Endodermal cell (in vitro differentiated cells): Measurements from ENCODE around the gene SLC9A1. TPM values are rescaled to one million over a fixed set of nuclear protein-coding genes. Genes with fewer than 3 reads are reported as not detected.
A peak's percentile ranks its signal among the peaks of the same experiment; 100 is the strongest.

Source experiments
- DNase-seq: peaks from one replicate; pipeline ENCODE4 v3.0.0-alpha.2; 2017
- H3K27ac ChIP-seq: 2 replicates; pipeline ENCODE4 v1.5.1; 2013; ENCODE audit warnings: mild to moderate bottlenecking, low read depth, low read length, moderate library complexity
- H3K27me3 ChIP-seq: 2 replicates; pipeline ENCODE4 v1.6.1; 2013; ENCODE audit warnings: mild to moderate bottlenecking, low read length, moderate library complexity; ENCODE audit not compliant: insufficient read depth, control insufficient read depth, poor library complexity, severe bottlenecking
- H3K36me3 ChIP-seq: 2 replicates; pipeline ENCODE4 v1.7.0; 2013; ENCODE audit warnings: mild to moderate bottlenecking, low read length, moderate library complexity; ENCODE audit not compliant: control insufficient read depth, insufficient read depth
- H3K4me1 ChIP-seq: one replicate; pipeline ENCODE4 v1.7.0; 2013; ENCODE audit warnings: low read length; ENCODE audit not compliant: control insufficient read depth, insufficient read depth
- H3K4me3 ChIP-seq: 2 replicates; pipeline ENCODE4 v1.5.1; 2013; ENCODE audit warnings: mild to moderate bottlenecking, low read length, moderate library complexity
- H3K9ac ChIP-seq: 2 replicates; pipeline ENCODE4 v1.6.1; 2013; ENCODE audit warnings: mild to moderate bottlenecking, low read length, moderate library complexity; ENCODE audit not compliant: poor library complexity, severe bottlenecking; ENCODE audit errors: extremely low read depth
- H3K9me3 ChIP-seq: 2 replicates; pipeline ENCODE4 v1.6.1; 2013; ENCODE audit warnings: mild to moderate bottlenecking, low read length, moderate library complexity; ENCODE audit not compliant: control insufficient read depth
- H3K27ac Mint-ChIP-seq: 2 replicates; pipeline ENCODE4 v1.8.0; 2020; ENCODE audit warnings: mixed read lengths
- H3K27me3 Mint-ChIP-seq: 2 replicates; pipeline ENCODE4 v1.8.0; 2021; ENCODE audit warnings: mild to moderate bottlenecking, mixed read lengths; ENCODE audit not compliant: insufficient read depth
- H3K36me3 Mint-ChIP-seq: 2 replicates; pipeline ENCODE4 v1.8.0; 2020; ENCODE audit warnings: low read depth, mixed read lengths
- H3K4me1 Mint-ChIP-seq: 2 replicates; pipeline ENCODE4 v1.8.0; 2020; ENCODE audit warnings: mixed read lengths
- H3K4me3 Mint-ChIP-seq: 2 replicates; pipeline ENCODE4 v1.8.0; 2020; ENCODE audit warnings: mild to moderate bottlenecking, moderate library complexity, mixed read lengths
- H3K9me3 Mint-ChIP-seq: 2 replicates; pipeline ENCODE4 v1.8.0; 2020; ENCODE audit warnings: mild to moderate bottlenecking, mixed read lengths
- WGBS, 2 experiments: methylation state at CpG; one replicate each; pipeline versions ENCODE4 v1.1.5 to v1.1.7; 2013; ENCODE audit warnings: missing lambda C conversion rate in 2 of 2, mixed read lengths in 1 of 2; ENCODE audit not compliant: insufficient coverage in 1 of 2, insufficient read length in 1 of 2; 5-methylcytosine and 5-hydroxymethylcytosine counted together
- total RNA-seq, 2 donors: library from RNA; stranded (reverse); fragmentation: NEBNext Ultra II Directional in 1 of 2; extraction: Animal tissue kit (Norgen Biotek cat#: 25700) in 1 of 2; gene quantifications; 2 replicates in 1 of 2; 3 replicates in 1 of 2; pipeline ENCODE4 v1.2.1, GENCODE V29; 2021
- TF ChIP-seq, protein P1 (sequence below): fragments of 200-600 bp; sonication (generic); conservative IDR thresholded peaks from 2 replicates; pipeline ENCODE4 v1.5.0; 2021; ENCODE audit warnings: antibody characterized with exemption, mild to moderate bottlenecking

The SLC9A1 gene
- total RNA-seq, 2 donors from 2014 or later, result 25.9 to 34.7 TPM

DNA sequence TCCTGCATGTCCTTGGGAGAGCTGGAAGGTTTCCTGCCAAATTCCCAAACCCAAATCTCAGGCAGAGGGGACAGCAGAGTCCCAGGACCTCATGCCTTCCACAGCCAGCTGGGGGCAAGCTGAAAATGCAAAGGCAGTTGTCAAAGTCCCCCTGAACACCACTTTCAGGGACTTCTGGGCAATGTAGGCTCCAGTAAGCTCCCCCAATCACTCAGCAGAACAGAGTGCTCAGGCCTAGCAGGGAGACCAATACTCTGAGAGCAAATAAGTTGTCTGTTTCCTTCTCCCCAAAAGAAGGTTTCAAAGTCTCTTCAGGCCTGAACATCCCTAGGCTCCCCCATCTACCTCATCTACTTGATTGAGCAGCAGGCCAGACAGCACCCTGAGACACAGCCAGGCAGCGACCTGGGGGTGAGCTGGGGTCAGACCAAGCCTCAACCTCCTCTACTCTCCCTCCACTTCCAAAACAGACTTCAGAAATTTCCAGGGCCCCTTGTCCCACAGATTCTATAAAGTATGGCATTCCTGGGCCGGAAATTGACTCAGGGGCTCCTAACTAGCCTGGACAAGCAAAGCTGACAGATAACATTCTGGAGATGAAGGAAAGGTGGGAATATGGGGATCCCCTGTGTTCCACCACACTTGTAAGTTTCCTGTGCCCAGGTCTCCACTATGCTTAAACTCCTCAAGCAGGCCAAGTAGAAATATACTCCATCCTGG lies 1.9 kb downstream of the SLC9A1 start:
- Histone ChIP-seq H3K9me3 (no peaks in the 10 kb centered on the region), H3K27ac (no peak overlapping the region), H3K4me3 (peak overlapping the region; percentile 86), H3K4me1 (peaks cover 15% of the 10 kb centered on the region), H3K27me3 (no peaks in the 10 kb centered on the region), H3K36me3 (no peaks in the 10 kb centered on the region), H3K9ac (no peak overlapping the region)
- H3K4me1 Mint-ChIP-seq, result peaks cover 26% of the 10 kb centered on the region
- 83 to 100% methylated on average over 1 to 2 of the region's 2 CpGs for WGBS, 2 experiments
- no peaks in the 10 kb centered on the region for H3K27me3 Mint-ChIP-seq
- TF ChIP-seq, protein P1, sequence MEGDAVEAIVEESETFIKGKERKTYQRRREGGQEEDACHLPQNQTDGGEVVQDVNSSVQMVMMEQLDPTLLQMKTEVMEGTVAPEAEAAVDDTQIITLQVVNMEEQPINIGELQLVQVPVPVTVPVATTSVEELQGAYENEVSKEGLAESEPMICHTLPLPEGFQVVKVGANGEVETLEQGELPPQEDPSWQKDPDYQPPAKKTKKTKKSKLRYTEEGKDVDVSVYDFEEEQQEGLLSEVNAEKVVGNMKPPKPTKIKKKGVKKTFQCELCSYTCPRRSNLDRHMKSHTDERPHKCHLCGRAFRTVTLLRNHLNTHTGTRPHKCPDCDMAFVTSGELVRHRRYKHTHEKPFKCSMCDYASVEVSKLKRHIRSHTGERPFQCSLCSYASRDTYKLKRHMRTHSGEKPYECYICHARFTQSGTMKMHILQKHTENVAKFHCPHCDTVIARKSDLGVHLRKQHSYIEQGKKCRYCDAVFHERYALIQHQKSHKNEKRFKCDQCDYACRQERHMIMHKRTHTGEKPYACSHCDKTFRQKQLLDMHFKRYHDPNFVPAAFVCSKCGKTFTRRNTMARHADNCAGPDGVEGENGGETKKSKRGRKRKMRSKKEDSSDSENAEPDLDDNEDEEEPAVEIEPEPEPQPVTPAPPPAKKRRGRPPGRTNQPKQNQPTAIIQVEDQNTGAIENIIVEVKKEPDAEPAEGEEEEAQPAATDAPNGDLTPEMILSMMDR, result no peak
- H3K27ac Mint-ChIP-seq, result no peak overlapping the region
- peak; percentile 60 for DNase-seq
- peak overlapping the region; percentile 78 for H3K4me3 Mint-ChIP-seq
- H3K9me3 Mint-ChIP-seq, result no peaks in the 10 kb centered on the region
- H3K36me3 Mint-ChIP-seq, result peaks cover 2% of the 10 kb centered on the region

GRCh38 chr1:27152004-27152828 lies 2.7 kb downstream of the SLC9A1 start:
- no peak for DNase-seq
- Histone ChIP-seq H3K9ac (no peak overlapping the region), H3K27ac (no peak overlapping the region), H3K36me3 (no peaks in the 10 kb centered on the region), H3K9me3 (no peaks in the 10 kb centered on the region), H3K27me3 (no peaks in the 10 kb centered on the region), H3K4me3 (peak overlapping the region; percentile 86), H3K4me1 (peaks cover 15% of the 10 kb centered on the region)
- Mint-ChIP-seq H3K27ac (no peak overlapping the region), H3K4me3 (peak overlapping the region; percentile 78), H3K9me3 (no peaks in the 10 kb centered on the region), H3K4me1 (peaks cover 26% of the 10 kb centered on the region), H3K27me3 (no peaks in the 10 kb centered on the region), H3K36me3 (peaks cover 2% of the 10 kb centered on the region)
- WGBS, 2 experiments, result 89 to 91% methylated on average over 5 to 7 of the region's 7 CpGs
- TF ChIP-seq, protein P1, result no peak

DNA sequence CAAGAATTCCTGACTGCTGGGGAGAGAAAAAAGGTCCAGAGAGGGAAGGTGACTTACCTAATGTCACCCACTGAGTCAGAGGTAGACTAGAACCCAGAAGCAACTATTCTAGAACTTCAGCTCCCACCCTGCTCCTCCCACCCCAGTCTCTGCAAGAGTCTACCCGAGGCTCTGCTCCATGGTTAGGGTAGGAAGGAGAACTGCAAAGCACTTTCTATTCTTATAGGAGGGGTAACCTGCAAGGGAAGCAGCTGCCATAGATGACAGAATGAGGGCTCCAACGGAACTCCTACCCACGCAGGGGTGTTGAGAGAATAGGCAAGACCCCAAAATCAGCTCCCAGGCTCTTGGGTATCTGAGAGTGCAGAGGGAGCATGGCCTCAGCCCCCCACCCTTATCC lies 4.3 kb downstream of the SLC9A1 start:
- H3K4me1 Mint-ChIP-seq, result peaks cover 26% of the 10 kb centered on the region
- WGBS, 2 experiments, result 83 to 96% methylated on average over 1 to 3 of the region's 3 CpGs

More for the DNA sequence above, 4.3 kb downstream of the SLC9A1 start:
- H3K27me3 ChIP-seq, result no peaks in the 10 kb centered on the region
- H3K4me3 ChIP-seq, result no peak overlapping the region
- Mint-ChIP-seq H3K4me3 (no peak overlapping the region), H3K27me3 (no peaks in the 10 kb centered on the region), H3K27ac (no peak overlapping the region), H3K36me3 (peaks cover 2% of the 10 kb centered on the region), H3K9me3 (no peaks in the 10 kb centered on the region)
- peaks cover 15% of the 10 kb centered on the region for H3K4me1 ChIP-seq
- DNase-seq, result no peak
- H3K9ac ChIP-seq, result no peak overlapping the region
- no peak overlapping the region for H3K27ac ChIP-seq
- H3K9me3 ChIP-seq, result no peaks in the 10 kb centered on the region
- TF ChIP-seq, protein P1, result no peak
- H3K36me3 ChIP-seq, result peaks cover 6% of the 10 kb centered on the region
